Ishikawa (cell line): ENCODE measurements around the gene NEUROD2.

Source experiments
- CEBPB ChIP-seq: IDR thresholded peaks from 2 replicates; pipeline ENCODE4 v1.6.1; 2012
- CREB1 ChIP-seq: IDR thresholded peaks from 2 replicates; pipeline ENCODE4 v1.6.1; 2012; ENCODE audit warnings: low read depth
- EGR1 ChIP-seq: IDR thresholded peaks from 2 replicates; pipeline ENCODE4 v1.6.1; 2012
- EP300 ChIP-seq: IDR thresholded peaks from 2 replicates; pipeline ENCODE4 v1.6.1; 2012; ENCODE audit warnings: borderline replicate concordance
- FOXM1 ChIP-seq: IDR thresholded peaks from 2 replicates; pipeline ENCODE4 v1.6.1; 2012; ENCODE audit warnings: low read depth, borderline replicate concordance
- MAX ChIP-seq: IDR thresholded peaks from 2 replicates; pipeline ENCODE4 v1.6.1; 2012
- NFIC ChIP-seq: IDR thresholded peaks from 2 replicates; pipeline ENCODE4 v1.6.1; 2012
- RAD21 ChIP-seq: IDR thresholded peaks from 2 replicates; pipeline ENCODE4 v1.6.1; 2012; ENCODE audit warnings: low read depth
- TAF1 ChIP-seq: IDR thresholded peaks from 2 replicates; pipeline ENCODE4 v1.6.1; 2012; ENCODE audit warnings: low read depth, mild to moderate bottlenecking
- TCF12 ChIP-seq: IDR thresholded peaks from 2 replicates; pipeline ENCODE4 v1.6.1; 2012; ENCODE audit warnings: low read depth
- USF1 ChIP-seq: IDR thresholded peaks from 2 replicates; pipeline ENCODE4 v1.6.1; 2012
- YY1 ChIP-seq: IDR thresholded peaks from 2 replicates; pipeline ENCODE4 v1.6.1; 2012; ENCODE audit warnings: low read depth
- ZBTB7A ChIP-seq: IDR thresholded peaks from 2 replicates; pipeline ENCODE4 v1.6.1; 2012; ENCODE audit warnings: low read depth
- TF ChIP-seq, protein P1 (sequence below): IDR thresholded peaks from 2 replicates; pipeline ENCODE4 v1.6.1; 2012; ENCODE audit warnings: low read depth, mild to moderate bottlenecking

The NEUROD2 gene

DNA sequence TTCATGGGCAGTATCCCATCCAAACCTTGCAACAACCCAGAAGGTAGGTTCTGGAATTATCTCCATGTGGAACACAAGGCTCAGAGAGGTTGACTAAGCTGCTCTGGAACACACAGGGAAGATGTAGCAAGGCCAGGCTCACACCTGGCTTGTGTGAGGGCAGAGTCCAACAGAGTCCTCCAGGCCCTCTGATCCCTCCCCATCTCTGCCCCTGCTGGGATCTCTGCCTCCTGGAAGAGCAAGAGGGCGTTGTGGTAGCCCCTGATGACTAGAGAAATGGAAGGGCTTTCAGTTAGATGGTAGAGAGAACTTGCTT, 12.0 kb upstream of the NEUROD2 start:
- TF ChIP-seq NFIC (no peak), ZBTB7A (no peak), RAD21 (no peak), TCF12 (no peak), TAF1 (no peak), FOXM1 (no peak), CEBPB (no peak), YY1 (no peak), CREB1 (no peak)
- TF ChIP-seq, protein P1, sequence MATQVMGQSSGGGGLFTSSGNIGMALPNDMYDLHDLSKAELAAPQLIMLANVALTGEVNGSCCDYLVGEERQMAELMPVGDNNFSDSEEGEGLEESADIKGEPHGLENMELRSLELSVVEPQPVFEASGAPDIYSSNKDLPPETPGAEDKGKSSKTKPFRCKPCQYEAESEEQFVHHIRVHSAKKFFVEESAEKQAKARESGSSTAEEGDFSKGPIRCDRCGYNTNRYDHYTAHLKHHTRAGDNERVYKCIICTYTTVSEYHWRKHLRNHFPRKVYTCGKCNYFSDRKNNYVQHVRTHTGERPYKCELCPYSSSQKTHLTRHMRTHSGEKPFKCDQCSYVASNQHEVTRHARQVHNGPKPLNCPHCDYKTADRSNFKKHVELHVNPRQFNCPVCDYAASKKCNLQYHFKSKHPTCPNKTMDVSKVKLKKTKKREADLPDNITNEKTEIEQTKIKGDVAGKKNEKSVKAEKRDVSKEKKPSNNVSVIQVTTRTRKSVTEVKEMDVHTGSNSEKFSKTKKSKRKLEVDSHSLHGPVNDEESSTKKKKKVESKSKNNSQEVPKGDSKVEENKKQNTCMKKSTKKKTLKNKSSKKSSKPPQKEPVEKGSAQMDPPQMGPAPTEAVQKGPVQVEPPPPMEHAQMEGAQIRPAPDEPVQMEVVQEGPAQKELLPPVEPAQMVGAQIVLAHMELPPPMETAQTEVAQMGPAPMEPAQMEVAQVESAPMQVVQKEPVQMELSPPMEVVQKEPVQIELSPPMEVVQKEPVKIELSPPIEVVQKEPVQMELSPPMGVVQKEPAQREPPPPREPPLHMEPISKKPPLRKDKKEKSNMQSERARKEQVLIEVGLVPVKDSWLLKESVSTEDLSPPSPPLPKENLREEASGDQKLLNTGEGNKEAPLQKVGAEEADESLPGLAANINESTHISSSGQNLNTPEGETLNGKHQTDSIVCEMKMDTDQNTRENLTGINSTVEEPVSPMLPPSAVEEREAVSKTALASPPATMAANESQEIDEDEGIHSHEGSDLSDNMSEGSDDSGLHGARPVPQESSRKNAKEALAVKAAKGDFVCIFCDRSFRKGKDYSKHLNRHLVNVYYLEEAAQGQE, result no peak

- no peak for TF ChIP-seq TCF12
Observed at GRCh38 chr17:39618956-39619785, 11.5 kb upstream of the NEUROD2 start.

- TF ChIP-seq YY1 (0 out of 2 replicates have a peak, but pooled peaks have one; percentile 24), TCF12 (0 out of 2 replicates have a peak, but pooled peaks have one; percentile 34), MAX (peak; percentile 86), NFIC (peak; percentile 54; the same call in 1 of the 2 replicates), FOXM1 (no peak)
- TF ChIP-seq, protein P1, result no peak
Observed at GRCh38 chr17:39618246-39618913, 10.7 kb upstream of the NEUROD2 start.

DNA sequence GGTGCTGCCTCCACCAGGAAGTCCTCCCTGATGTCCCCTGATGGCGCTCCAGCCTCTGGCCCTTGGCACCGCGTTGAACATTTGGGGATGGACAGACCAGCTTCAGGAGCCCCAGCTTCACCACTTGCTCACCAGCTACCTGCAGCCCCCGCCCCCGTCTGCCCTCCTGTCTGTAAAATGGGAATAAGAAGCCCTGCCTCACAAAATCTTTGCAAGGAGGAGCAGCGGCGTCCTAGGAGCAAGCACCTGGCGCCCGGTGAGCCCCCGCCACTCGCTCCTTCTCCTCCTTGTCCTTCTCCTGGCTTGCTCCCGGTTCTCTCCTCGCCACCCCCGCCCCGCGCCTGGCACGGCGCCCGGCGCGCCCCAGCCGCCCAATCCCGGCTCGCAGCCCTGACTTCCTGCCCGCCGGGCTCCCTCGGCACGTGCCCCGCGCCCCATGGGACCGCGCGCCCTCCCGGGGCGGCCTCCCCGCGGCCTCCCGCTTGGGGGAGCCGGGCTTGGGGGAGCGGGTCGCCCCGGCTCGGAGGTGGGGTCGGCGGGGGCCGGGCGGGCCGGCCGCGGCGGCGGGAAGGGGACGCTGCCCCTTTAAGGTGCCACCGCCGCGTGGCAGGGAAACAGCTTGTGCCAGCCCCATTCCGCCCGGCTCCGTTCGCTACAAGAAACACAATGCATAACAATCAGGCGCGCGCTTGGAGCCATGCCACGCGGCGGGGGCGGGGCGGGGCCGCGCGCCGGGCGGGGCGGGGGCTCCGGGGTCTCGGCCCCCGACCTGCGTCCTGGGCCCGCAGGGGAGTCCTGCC, 9.9 kb upstream of the NEUROD2 start:
- peak; percentile 90 for TF ChIP-seq NFIC
- TF ChIP-seq EP300, result peak; percentile 36; the same call in 1 of the 2 replicates
- TF ChIP-seq, protein P1, result no peak
- TF ChIP-seq CEBPB, result no peak
- TF ChIP-seq CREB1, result no peak
- TF ChIP-seq TCF12, result peak; percentile 20; the same call in 1 of the 2 replicates
- TF ChIP-seq MAX, result peak; percentile 73; the same call in 1 of the 2 replicates
- peak; percentile 60; the same call in 1 of the 2 replicates for TF ChIP-seq EGR1
- peak; percentile 75 for TF ChIP-seq USF1

- TF ChIP-seq USF1 (no peak), NFIC (no peak)
Observed at GRCh38 chr17:39617100-39617445, 9.4 kb upstream of the NEUROD2 start.
